Fibroblast of lung (primary cell): ENCODE measurements around the gene TFCP2.

Source experiments
- EZH2 ChIP-seq: IDR thresholded peaks from 2 replicates; pipeline ENCODE4 v1.5.1; 2012; ENCODE audit warnings: low read length, control low read depth, mild to moderate bottlenecking; ENCODE audit errors: missing control alignments
- TF ChIP-seq, protein P1 (sequence below), 2 donors: IDR thresholded peaks in 1 of 2; conservative IDR thresholded peaks in 1 of 2; 1 replicate in 1 of 2; 2 replicates in 1 of 2; pipeline ENCODE4 v1.5.1; 2011 to 2012; ENCODE audit warnings: low read length in 2 of 2, control low read depth in 1 of 2, inconsistent platforms in 1 of 2, low read depth in 1 of 2, mild to moderate bottlenecking in 1 of 2

DNA sequence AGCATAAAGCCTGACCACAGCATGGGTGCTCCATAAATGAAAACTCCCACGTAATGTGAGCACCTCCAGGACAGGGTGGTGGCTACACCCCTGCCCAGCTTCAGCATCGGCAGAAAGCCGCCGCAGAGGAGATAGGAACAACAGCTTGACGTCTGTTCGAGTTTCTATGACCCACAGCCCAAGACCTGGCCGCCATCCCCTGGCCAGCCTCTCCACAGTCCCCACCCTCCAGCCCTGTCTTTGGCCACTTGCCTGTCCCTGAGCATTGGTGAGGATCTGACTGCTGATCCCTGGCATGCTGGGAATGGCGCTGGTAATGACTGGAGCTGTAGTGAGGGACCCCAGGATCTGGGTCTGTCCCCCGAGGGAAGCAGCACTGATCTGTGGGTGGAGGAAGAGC lies 23.6 kb upstream of the TFCP2 start:
- TF ChIP-seq, protein P1, sequence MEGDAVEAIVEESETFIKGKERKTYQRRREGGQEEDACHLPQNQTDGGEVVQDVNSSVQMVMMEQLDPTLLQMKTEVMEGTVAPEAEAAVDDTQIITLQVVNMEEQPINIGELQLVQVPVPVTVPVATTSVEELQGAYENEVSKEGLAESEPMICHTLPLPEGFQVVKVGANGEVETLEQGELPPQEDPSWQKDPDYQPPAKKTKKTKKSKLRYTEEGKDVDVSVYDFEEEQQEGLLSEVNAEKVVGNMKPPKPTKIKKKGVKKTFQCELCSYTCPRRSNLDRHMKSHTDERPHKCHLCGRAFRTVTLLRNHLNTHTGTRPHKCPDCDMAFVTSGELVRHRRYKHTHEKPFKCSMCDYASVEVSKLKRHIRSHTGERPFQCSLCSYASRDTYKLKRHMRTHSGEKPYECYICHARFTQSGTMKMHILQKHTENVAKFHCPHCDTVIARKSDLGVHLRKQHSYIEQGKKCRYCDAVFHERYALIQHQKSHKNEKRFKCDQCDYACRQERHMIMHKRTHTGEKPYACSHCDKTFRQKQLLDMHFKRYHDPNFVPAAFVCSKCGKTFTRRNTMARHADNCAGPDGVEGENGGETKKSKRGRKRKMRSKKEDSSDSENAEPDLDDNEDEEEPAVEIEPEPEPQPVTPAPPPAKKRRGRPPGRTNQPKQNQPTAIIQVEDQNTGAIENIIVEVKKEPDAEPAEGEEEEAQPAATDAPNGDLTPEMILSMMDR (conservative IDR thresholded peaks at IDR 0.05 in 1 of 2, IDR thresholded peaks at IDR 0.05 in 1 of 2; ENCODE audit: low read depth in 1 of 2, low read length in 2 of 2), result no peak
- no peak for TF ChIP-seq EZH2
